SU-DHL-6 (cell line): ENCODE measurements around the gene CPVL.

Source experiments
- H2AFZ ChIP-seq: fragments of 200-600 bp; sonication (generic); 2 replicates; pipeline ENCODE4 v1.6.1; 2014; ENCODE audit warnings: low read depth, mild to moderate bottlenecking, moderate library complexity, mixed read lengths, antibody characterized with exemption, low read length; ENCODE audit not compliant: severe bottlenecking
- H3F3A ChIP-seq: fragments of 200-600 bp; shearing (Covaris generic); 2 replicates; pipeline ENCODE4 v1.6.0; 2016; ENCODE audit warnings: antibody characterized with exemption, mild to moderate bottlenecking; ENCODE audit not compliant: insufficient read depth
- H3K27ac ChIP-seq: fragments of 200-600 bp; sonication (generic); 2 replicates; pipeline ENCODE4 v1.5.1; 2016; ENCODE audit warnings: low read depth, mild to moderate bottlenecking, low read length, moderate library complexity, mixed read lengths
- H3K27me3 ChIP-seq: fragments of 200-600 bp; sonication (generic), shearing (Covaris generic); 2 replicates; pipeline ENCODE4 v1.6.0; 2014; ENCODE audit warnings: mild to moderate bottlenecking, low read length
- H3K36me3 ChIP-seq: fragments of 200-600 bp; sonication (generic); 2 replicates; pipeline ENCODE4 v1.6.1; 2014; ENCODE audit warnings: mild to moderate bottlenecking, low read length, mixed read lengths
- H3K4me2 ChIP-seq: fragments of 300-600, 200-600 bp; shearing (Covaris generic), sonication (generic); 2 replicates; pipeline ENCODE4 v1.6.0; 2014; ENCODE audit warnings: low read length, low read depth, mild to moderate bottlenecking; ENCODE audit not compliant: poor library complexity, severe bottlenecking
- H3K4me3 ChIP-seq: fragments of 200-600 bp; sonication (generic); 2 replicates; pipeline ENCODE4 v1.5.1; 2014; ENCODE audit warnings: antibody characterized with exemption, low read length, mild to moderate bottlenecking, mixed read lengths; ENCODE audit not compliant: insufficient read depth, poor library complexity, severe bottlenecking
- H3K79me2 ChIP-seq: fragments of 200-600 bp; sonication (generic); 2 replicates; pipeline ENCODE4 v1.6.1; 2014; ENCODE audit warnings: mild to moderate bottlenecking, low read length, moderate library complexity; ENCODE audit not compliant: insufficient read depth
- H3K9ac ChIP-seq: fragments of 200-600 bp; sonication (generic); 2 replicates; pipeline ENCODE4 v1.7.0; 2014; ENCODE audit warnings: mild to moderate bottlenecking, low read length
- H3K9me2 ChIP-seq: fragments of 200-600 bp; sonication (generic); replicated peaks from 2 replicates; pipeline ENCODE4 v1.6.1; 2014; ENCODE audit warnings: low read length; ENCODE audit not compliant: insufficient read depth
- H3K9me3 ChIP-seq: fragments of 200-600 bp; sonication (generic); 2 replicates; pipeline ENCODE4 v1.6.1; 2014; ENCODE audit warnings: low read length, mixed read lengths; ENCODE audit not compliant: insufficient read depth
- H4K20me1 ChIP-seq: fragments of 200-600 bp; sonication (generic); 2 replicates; pipeline ENCODE4 v1.6.1; 2014; ENCODE audit warnings: low read depth, mild to moderate bottlenecking, antibody characterized with exemption, low read length, moderate library complexity, mixed read lengths
- CTCF ChIP-seq: fragments of 200-600 bp; sonication (generic); IDR thresholded peaks from one replicate; pipeline ENCODE4 v1.5.1; 2017; ENCODE audit warnings: antibody characterized with exemption, mild to moderate bottlenecking, low read length, moderate library complexity; ENCODE audit not compliant: insufficient read depth, poor library complexity, severe bottlenecking
- EZH2phosphoT487 ChIP-seq: fragments of 200-600 bp; sonication (generic), shearing (Covaris generic); conservative IDR thresholded peaks from 2 replicates; pipeline ENCODE4 v1.6.1; 2018; ENCODE audit warnings: mild to moderate bottlenecking, antibody characterized with exemption, low read length, moderate library complexity, mixed read lengths

CPVL gene

GRCh38 chr7:28955356-28955717, 191.0 kb downstream of the CPVL start:
- no peaks in the 10 kb centered on the region for H3K27me3 ChIP-seq

GRCh38 chr7:28954946-28955345, 191.4 kb downstream of the CPVL start:
- Histone ChIP-seq H3K9me3 (no peaks in the 10 kb centered on the region), H3K27ac (no peak overlapping the region), H3K9me2 (no peaks in the 10 kb centered on the region), H3K36me3 (no peaks in the 10 kb centered on the region), H3F3A (no peaks in the 10 kb centered on the region), H3K4me2 (no peak overlapping the region), H3K79me2 (no peaks in the 10 kb centered on the region), H3K27me3 (no peaks in the 10 kb centered on the region), H3K4me3 (no peak overlapping the region), H2AFZ (no peak overlapping the region), H4K20me1 (no peaks in the 10 kb centered on the region), H3K9ac (no peak overlapping the region)
- TF ChIP-seq EZH2phosphoT487 (no peak), CTCF (no peak)

More at GRCh38 chr7:28955356-28955717, 191.0 kb downstream of the CPVL start:
- Histone ChIP-seq H3K4me2 (no peak overlapping the region), H3K9me2 (no peaks in the 10 kb centered on the region), H3K27ac (no peak overlapping the region), H3F3A (no peaks in the 10 kb centered on the region), H3K9me3 (no peaks in the 10 kb centered on the region), H2AFZ (no peak overlapping the region), H3K4me3 (no peak overlapping the region), H3K79me2 (no peaks in the 10 kb centered on the region), H3K36me3 (no peaks in the 10 kb centered on the region), H3K9ac (no peak overlapping the region), H4K20me1 (no peaks in the 10 kb centered on the region)
- TF ChIP-seq CTCF: no peak
- no peak for TF ChIP-seq EZH2phosphoT487

- Histone ChIP-seq H3K36me3 (no peaks in the 10 kb centered on the region), H3K27ac (0 out of 2 replicates have a peak overlapping the region, but pooled peaks have one; percentile 0), H3K4me3 (no peak overlapping the region), H3K79me2 (no peaks in the 10 kb centered on the region), H3K4me2 (no peak overlapping the region), H3F3A (no peaks in the 10 kb centered on the region), H3K9me2 (no peaks in the 10 kb centered on the region), H3K27me3 (no peaks in the 10 kb centered on the region), H4K20me1 (no peaks in the 10 kb centered on the region), H3K9ac (no peak overlapping the region), H2AFZ (no peak overlapping the region), H3K9me3 (no peaks in the 10 kb centered on the region)
- no peak for TF ChIP-seq CTCF
- no peak for TF ChIP-seq EZH2phosphoT487
These were observed 191.9 kb downstream of the CPVL start for GRCh38 chr7:28954471-28954870.
